ENCODE results near the gene CAB39.

CAB39 gene

GRCh38 chr2:230706053-230706521 is 6.6 kb upstream of the CAB39 start:
- Histone ChIP-seq H3K4me1 (ENCODE audit: control insufficient read depth, low read depth, low read length) (no peaks in the 10 kb centered on the region), H4K5ac (ENCODE audit: low read length) (no peak overlapping the region), H3K27me3 (ENCODE audit: insufficient read depth, low read length, poor library complexity) (no peaks in the 10 kb centered on the region), H2BK15ac (replicated peaks; ENCODE audit: low read depth) (no peak overlapping the region), H3K56ac (ENCODE audit: low read length) (no peak overlapping the region), H3K4me2 (ENCODE audit: low read length) (no peak overlapping the region), H3K79me2 (ENCODE audit: control insufficient read depth, insufficient read depth, low read length) (no peaks in the 10 kb centered on the region), H3K4me3 (ENCODE audit: low read length) (no peak overlapping the region), H3K9ac (ENCODE audit: low read length) (no peak overlapping the region), H3K79me1 (ENCODE audit: low read length) (no peaks in the 10 kb centered on the region), H4K8ac (ENCODE audit: low read depth, low read length) (no peak overlapping the region), H3K4ac (ENCODE audit: low read depth, low read length) (no peak overlapping the region), H2BK120ac (ENCODE audit: low read depth, low read length) (no peak overlapping the region), H3K27ac (ENCODE audit: low read depth, low read length) (no peak overlapping the region), H2BK5ac (ENCODE audit: low read length) (no peak overlapping the region), H3K23ac (ENCODE audit: low read length) (no peak overlapping the region), H3K36me3 (ENCODE audit: control insufficient read depth, insufficient read depth, low read length) (no peaks in the 10 kb centered on the region), H3K18ac (ENCODE audit: low read length) (no peak overlapping the region), H2AK5ac (ENCODE audit: low read length) (no peak overlapping the region)
- WGBS (ENCODE audit: extremely low coverage, insufficient coverage, low lambda C conversion rate), result no CpG with 5 or more reads among the region's 3 CpGs
- no peak for DNase-seq

DNA sequence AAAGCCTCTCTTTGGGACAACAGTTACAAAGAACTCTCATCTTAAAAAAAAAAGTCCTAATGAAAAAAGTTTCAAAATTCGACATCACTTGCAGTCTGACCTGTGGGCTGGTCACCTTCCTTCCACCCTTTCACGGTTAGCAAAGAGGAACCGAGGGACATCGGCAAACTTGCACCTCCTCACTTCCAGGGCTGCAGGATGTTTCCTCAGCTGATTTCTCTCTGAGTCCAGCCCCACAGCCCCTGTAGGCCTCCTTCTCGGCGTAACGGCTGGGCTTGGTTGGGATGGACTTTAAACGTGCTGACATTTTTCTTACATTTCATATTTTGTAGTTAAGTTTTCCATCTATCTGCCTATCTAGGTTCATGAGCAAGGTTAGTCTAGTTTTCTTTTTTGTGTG is 5.7 kb upstream of the CAB39 start:
- Histone ChIP-seq H3K79me2 (ENCODE audit: control insufficient read depth, insufficient read depth, low read length) (no peaks in the 10 kb centered on the region), H3K23ac (ENCODE audit: low read length) (no peak overlapping the region), H3K27ac (ENCODE audit: low read depth, low read length) (no peak overlapping the region), H3K4me1 (ENCODE audit: control insufficient read depth, low read depth, low read length) (no peaks in the 10 kb centered on the region), H2BK5ac (ENCODE audit: low read length) (no peak overlapping the region), H3K27me3 (ENCODE audit: insufficient read depth, low read length, poor library complexity) (no peaks in the 10 kb centered on the region), H3K4me3 (ENCODE audit: low read length) (no peak overlapping the region), H2AK5ac (ENCODE audit: low read length) (no peak overlapping the region), H3K36me3 (ENCODE audit: control insufficient read depth, insufficient read depth, low read length) (no peaks in the 10 kb centered on the region), H3K18ac (ENCODE audit: low read length) (no peak overlapping the region), H4K5ac (ENCODE audit: low read length) (no peak overlapping the region), H3K79me1 (ENCODE audit: low read length) (no peaks in the 10 kb centered on the region), H2BK120ac (ENCODE audit: low read depth, low read length) (no peak overlapping the region), H2BK15ac (replicated peaks; ENCODE audit: low read depth) (no peak overlapping the region), H3K56ac (ENCODE audit: low read length) (no peak overlapping the region), H3K4ac (ENCODE audit: low read depth, low read length) (no peak overlapping the region), H3K4me2 (ENCODE audit: low read length) (no peak overlapping the region), H4K8ac (ENCODE audit: low read depth, low read length) (no peak overlapping the region), H3K9ac (ENCODE audit: low read length) (no peak overlapping the region)
- DNase-seq, result no peak
- WGBS (ENCODE audit: extremely low coverage, insufficient coverage, low lambda C conversion rate), result no CpG with 5 or more reads among the region's 8 CpGs

DNA sequence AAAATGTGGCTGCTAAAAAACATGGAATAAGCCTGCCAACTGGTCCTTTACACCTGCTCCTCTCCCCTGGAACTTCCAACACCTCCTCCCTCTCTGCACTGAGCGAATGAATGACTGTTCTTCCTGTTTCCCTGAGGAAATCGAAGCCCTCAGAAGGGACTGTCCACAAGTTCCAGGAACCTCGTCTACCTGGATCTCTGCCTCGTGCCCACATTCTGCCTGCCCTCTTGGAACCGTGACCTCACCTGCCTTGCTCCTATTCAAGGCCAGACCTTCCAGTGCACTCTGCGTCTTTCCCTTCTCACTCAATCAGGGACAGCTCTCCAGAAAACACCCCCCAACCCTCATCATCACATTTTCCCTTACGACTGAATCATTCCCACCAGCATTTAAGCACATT is 4.4 kb upstream of the CAB39 start:
- no CpG with 5 or more reads among the region's 7 CpGs for WGBS (ENCODE audit: extremely low coverage, insufficient coverage, low lambda C conversion rate)
- no peak overlapping the region for H3K4ac ChIP-seq (ENCODE audit: low read depth, low read length)
- H3K79me1 ChIP-seq (ENCODE audit: low read length), result no peaks in the 10 kb centered on the region
- no peak overlapping the region for H3K23ac ChIP-seq (ENCODE audit: low read length)
- H3K27ac ChIP-seq (ENCODE audit: low read depth, low read length), result no peak overlapping the region
- no peak overlapping the region for H2BK15ac ChIP-seq (replicated peaks; ENCODE audit: low read depth)
- no peak overlapping the region for H3K56ac ChIP-seq (ENCODE audit: low read length)
- no peaks in the 10 kb centered on the region for H3K4me1 ChIP-seq (ENCODE audit: control insufficient read depth, low read depth, low read length)
- H2BK120ac ChIP-seq (ENCODE audit: low read depth, low read length), result no peak overlapping the region
- H3K4me3 ChIP-seq (ENCODE audit: low read length), result no peak overlapping the region
- no peaks in the 10 kb centered on the region for H3K36me3 ChIP-seq (ENCODE audit: control insufficient read depth, insufficient read depth, low read length)
- H3K9ac ChIP-seq (ENCODE audit: low read length), result no peak overlapping the region
- H2BK5ac ChIP-seq (ENCODE audit: low read length), result no peak overlapping the region
- H3K18ac ChIP-seq (ENCODE audit: low read length), result no peak overlapping the region
- no peak overlapping the region for H4K5ac ChIP-seq (ENCODE audit: low read length)
- no peak overlapping the region for H2AK5ac ChIP-seq (ENCODE audit: low read length)
- H4K8ac ChIP-seq (ENCODE audit: low read depth, low read length), result no peak overlapping the region
- H3K79me2 ChIP-seq (ENCODE audit: control insufficient read depth, insufficient read depth, low read length), result peaks cover 3% of the 10 kb centered on the region
- no peak for DNase-seq
- H3K4me2 ChIP-seq (ENCODE audit: low read length), result no peak overlapping the region
- H3K27me3 ChIP-seq (ENCODE audit: insufficient read depth, low read length, poor library complexity), result no peaks in the 10 kb centered on the region

GRCh38 chr2:230711224-230711623 is 1.4 kb upstream of the CAB39 start:
- no peak overlapping the region for H3K23ac ChIP-seq (ENCODE audit: low read length)
- H4K5ac ChIP-seq (ENCODE audit: low read length), result no peak overlapping the region
- H3K36me3 ChIP-seq (ENCODE audit: control insufficient read depth, insufficient read depth, low read length), result no peaks in the 10 kb centered on the region
- H4K8ac ChIP-seq (ENCODE audit: low read depth, low read length), result no peak overlapping the region
- H3K18ac ChIP-seq (ENCODE audit: low read length), result no peak overlapping the region
- no peak overlapping the region for H2BK120ac ChIP-seq (ENCODE audit: low read depth, low read length)
- H3K56ac ChIP-seq (ENCODE audit: low read length), result no peak overlapping the region
- H3K4me2 ChIP-seq (ENCODE audit: low read length), result no peak overlapping the region
- H3K4ac ChIP-seq (ENCODE audit: low read depth, low read length), result no peak overlapping the region
- H3K27me3 ChIP-seq (ENCODE audit: insufficient read depth, low read length, poor library complexity), result no peaks in the 10 kb centered on the region
- no peak overlapping the region for H3K4me3 ChIP-seq (ENCODE audit: low read length)
- H2BK5ac ChIP-seq (ENCODE audit: low read length), result no peak overlapping the region
- peaks cover 7% of the 10 kb centered on the region for H3K79me1 ChIP-seq (ENCODE audit: low read length)
- no peak overlapping the region for H3K9ac ChIP-seq (ENCODE audit: low read length)
- no peak overlapping the region for H3K27ac ChIP-seq (ENCODE audit: low read depth, low read length)
- WGBS (ENCODE audit: extremely low coverage, insufficient coverage, low lambda C conversion rate), result no CpG with 5 or more reads among the region's 11 CpGs
- peaks cover 2% of the 10 kb centered on the region for H3K4me1 ChIP-seq (ENCODE audit: control insufficient read depth, low read depth, low read length)
- H3K79me2 ChIP-seq (ENCODE audit: control insufficient read depth, insufficient read depth, low read length), result peaks cover 28% of the 10 kb centered on the region
- DNase-seq, result peak; percentile 69
- H2BK15ac ChIP-seq (replicated peaks; ENCODE audit: low read depth), result no peak overlapping the region
- H2AK5ac ChIP-seq (ENCODE audit: low read length), result no peak overlapping the region

GRCh38 chr2:230713331-230714135 is 891 bp downstream of the CAB39 start:
- no peaks in the 10 kb centered on the region for H3K36me3 ChIP-seq (ENCODE audit: control insufficient read depth, insufficient read depth, low read length)
- H3K4me2 ChIP-seq (ENCODE audit: low read length), result peak overlapping the region; percentile 52
- H3K27me3 ChIP-seq (ENCODE audit: insufficient read depth, low read length, poor library complexity), result no peaks in the 10 kb centered on the region
- no peak overlapping the region for H2AK5ac ChIP-seq (ENCODE audit: low read length)
- H2BK15ac ChIP-seq (replicated peaks; ENCODE audit: low read depth), result no peak overlapping the region
- no peak overlapping the region for H4K8ac ChIP-seq (ENCODE audit: low read depth, low read length)
- H3K79me1 ChIP-seq (ENCODE audit: low read length), result peaks cover 10% of the 10 kb centered on the region
- peak overlapping the region; percentile 93 for H3K56ac ChIP-seq (ENCODE audit: low read length)
- peak; percentile 88 for DNase-seq
- H4K5ac ChIP-seq (ENCODE audit: low read length), result no peak overlapping the region
- WGBS (ENCODE audit: extremely low coverage, insufficient coverage, low lambda C conversion rate), result no CpG with 5 or more reads among the region's 62 CpGs
- H3K27ac ChIP-seq (ENCODE audit: low read depth, low read length), result peak overlapping the region; percentile 85
- peak overlapping the region; percentile 85 for H3K4me3 ChIP-seq (ENCODE audit: low read length)
- peaks cover 42% of the 10 kb centered on the region for H3K79me2 ChIP-seq (ENCODE audit: control insufficient read depth, insufficient read depth, low read length)
- peaks cover 6% of the 10 kb centered on the region for H3K4me1 ChIP-seq (ENCODE audit: control insufficient read depth, low read depth, low read length)
- H2BK120ac ChIP-seq (ENCODE audit: low read depth, low read length), result no peak overlapping the region
- peak overlapping the region; percentile 79 for H3K4ac ChIP-seq (ENCODE audit: low read depth, low read length)
- H3K23ac ChIP-seq (ENCODE audit: low read length), result peak overlapping the region; percentile 80
- no peak overlapping the region for H2BK5ac ChIP-seq (ENCODE audit: low read length)
- peak overlapping the region; percentile 96 for H3K18ac ChIP-seq (ENCODE audit: low read length)
- peak overlapping the region; percentile 86 for H3K9ac ChIP-seq (ENCODE audit: low read length)

- Histone ChIP-seq H3K27me3 (ENCODE audit: insufficient read depth, low read length, poor library complexity) (no peaks in the 10 kb centered on the region), H3K36me3 (ENCODE audit: control insufficient read depth, insufficient read depth, low read length) (no peaks in the 10 kb centered on the region), H2BK120ac (ENCODE audit: low read depth, low read length) (no peak overlapping the region), H4K8ac (ENCODE audit: low read depth, low read length) (no peak overlapping the region), H2BK15ac (replicated peaks; ENCODE audit: low read depth) (no peak overlapping the region), H3K56ac (ENCODE audit: low read length) (peak overlapping the region; percentile 93), H3K79me2 (ENCODE audit: control insufficient read depth, insufficient read depth, low read length) (peaks cover 46% of the 10 kb centered on the region), H3K4me1 (ENCODE audit: control insufficient read depth, low read depth, low read length) (peaks cover 6% of the 10 kb centered on the region), H3K4ac (ENCODE audit: low read depth, low read length) (no peak overlapping the region), H2BK5ac (ENCODE audit: low read length) (no peak overlapping the region), H3K23ac (ENCODE audit: low read length) (no peak overlapping the region), H3K4me2 (ENCODE audit: low read length) (peak overlapping the region; percentile 52), H3K79me1 (ENCODE audit: low read length) (peaks cover 13% of the 10 kb centered on the region), H2AK5ac (ENCODE audit: low read length) (no peak overlapping the region), H4K5ac (ENCODE audit: low read length) (no peak overlapping the region), H3K27ac (ENCODE audit: low read depth, low read length) (peak overlapping the region; percentile 85), H3K18ac (ENCODE audit: low read length) (peak overlapping the region; percentile 96), H3K4me3 (ENCODE audit: low read length) (peak overlapping the region; percentile 85), H3K9ac (ENCODE audit: low read length) (peak overlapping the region; percentile 86)
- no CpG with 5 or more reads among the region's 4 CpGs for WGBS (ENCODE audit: extremely low coverage, insufficient coverage, low lambda C conversion rate)
- DNase-seq, result peak; percentile 80
These were observed 1.5 kb downstream of the CAB39 start for GRCh38 chr2:230714136-230714480.
